HG03565 (cell line): ENCODE results near the gene TTYH3.
"Not testable (repeated sequence)": the region's sequence is repeated elsewhere in the genome, so short reads cannot be mapped to it uniquely, and the experiment has no call there.

Source experiments
- ATAC-seq: cut with Tn5 transposase; IDR thresholded peaks from one replicate; pipeline ENCODE4 v1.9.1; 2021; ENCODE audit warnings: mild to moderate bottlenecking, moderate library complexity; ENCODE audit not compliant: unreplicated experiment

The TTYH3 gene

DNA sequence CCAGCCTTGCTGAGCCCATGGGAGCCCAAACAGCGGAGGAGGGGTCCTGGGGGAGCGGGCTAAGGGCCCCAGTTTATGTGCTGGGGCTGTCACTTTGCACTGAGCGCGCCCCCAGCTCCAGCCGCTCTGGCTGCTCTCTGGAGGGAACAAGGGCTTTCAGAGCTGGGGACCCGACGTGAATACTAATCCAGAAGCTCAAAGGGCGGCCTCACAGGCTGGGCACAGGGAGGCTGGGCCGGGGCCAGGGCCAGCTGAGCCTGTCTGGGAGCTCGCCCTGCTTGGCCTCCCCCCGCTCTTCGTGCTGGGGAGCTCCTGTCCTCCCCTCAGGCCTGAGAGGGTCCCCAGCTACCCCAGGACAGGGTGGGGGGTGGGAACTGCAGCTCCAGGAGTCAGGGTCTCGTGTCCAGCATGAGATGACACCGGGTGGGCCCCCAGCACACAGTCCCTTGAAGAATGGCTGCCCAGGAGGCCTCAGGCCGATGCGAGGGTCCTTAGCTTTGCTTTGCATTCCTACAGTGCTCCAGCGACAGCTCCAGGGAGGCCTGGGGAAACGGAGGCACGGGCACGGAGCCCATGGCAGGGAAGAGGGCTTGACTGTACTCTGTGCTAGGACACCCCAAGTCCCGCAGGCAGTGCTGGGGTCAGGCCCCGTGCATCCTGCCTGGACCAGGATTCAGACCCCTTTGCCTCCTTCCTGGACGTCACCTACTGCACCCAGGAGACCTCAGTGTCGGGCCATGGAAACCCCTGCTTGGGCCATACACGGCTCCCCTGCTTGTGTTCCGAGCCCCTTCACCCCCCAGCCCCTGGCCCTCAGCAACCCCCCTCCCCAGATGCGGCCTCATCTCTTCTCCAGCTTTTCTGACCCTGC, 50.4 kb downstream of the TTYH3 start:
- ATAC-seq, result no peak

- no peak for ATAC-seq
Observed at GRCh38 chr7:2684501-2684900, 52.7 kb downstream of the TTYH3 start.

DNA sequence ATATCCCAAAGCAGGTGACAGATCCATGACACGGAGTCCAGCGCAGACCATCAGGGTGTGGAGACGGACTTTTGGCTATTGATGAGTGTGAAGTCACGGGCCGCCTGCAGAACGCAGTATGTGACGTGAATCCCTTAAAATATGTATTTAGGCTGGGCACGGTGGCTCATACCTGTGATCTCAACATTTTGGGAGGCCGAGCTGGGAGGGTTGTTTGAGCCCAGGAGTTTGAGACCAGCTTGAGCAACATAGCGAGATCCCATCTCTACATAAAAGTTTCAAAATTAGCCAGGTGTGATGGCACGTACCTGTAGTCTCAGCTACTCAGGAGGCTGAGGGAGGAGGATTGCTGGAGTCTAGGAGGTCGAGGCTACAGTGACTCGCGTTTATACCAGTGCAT, 54.3 kb downstream of the TTYH3 start:
- ATAC-seq, result no peak

DNA sequence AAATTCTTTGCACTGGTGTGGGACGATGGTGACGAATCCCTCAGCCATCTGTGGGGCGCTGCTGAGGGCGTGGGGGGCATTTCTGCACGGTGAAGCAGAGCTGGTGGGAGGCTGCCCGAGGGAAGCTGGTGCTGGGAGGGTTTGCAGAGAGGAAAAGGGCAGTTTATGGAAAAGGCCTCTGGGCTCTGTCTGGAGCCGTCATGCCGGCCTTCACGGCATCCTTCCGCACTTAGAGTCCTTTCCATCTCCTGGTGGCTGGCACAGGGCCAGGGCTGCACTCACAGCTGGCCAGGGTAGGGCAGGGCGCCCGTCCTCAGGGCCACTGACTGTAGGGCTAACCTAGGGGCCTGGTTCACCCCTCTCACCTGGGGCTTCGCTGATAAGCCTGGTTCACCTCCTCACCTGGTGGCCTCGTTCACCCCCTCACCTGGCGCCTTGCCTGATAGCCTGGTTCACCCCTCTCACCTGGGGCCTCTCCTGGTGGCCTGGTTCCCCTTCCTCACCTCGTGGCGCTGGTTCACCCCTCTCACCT, 55.6 kb downstream of the TTYH3 start:
- no peak for ATAC-seq

GRCh38 chr7:2687881-2688318, 56.1 kb downstream of the TTYH3 start, which contains the start of gene AMZ1:
Gene AMZ1 (plus strand): TSS chr7:2688202. CDS start chr7:2700452, 12,250 bp downstream.
- no peak for ATAC-seq

DNA sequence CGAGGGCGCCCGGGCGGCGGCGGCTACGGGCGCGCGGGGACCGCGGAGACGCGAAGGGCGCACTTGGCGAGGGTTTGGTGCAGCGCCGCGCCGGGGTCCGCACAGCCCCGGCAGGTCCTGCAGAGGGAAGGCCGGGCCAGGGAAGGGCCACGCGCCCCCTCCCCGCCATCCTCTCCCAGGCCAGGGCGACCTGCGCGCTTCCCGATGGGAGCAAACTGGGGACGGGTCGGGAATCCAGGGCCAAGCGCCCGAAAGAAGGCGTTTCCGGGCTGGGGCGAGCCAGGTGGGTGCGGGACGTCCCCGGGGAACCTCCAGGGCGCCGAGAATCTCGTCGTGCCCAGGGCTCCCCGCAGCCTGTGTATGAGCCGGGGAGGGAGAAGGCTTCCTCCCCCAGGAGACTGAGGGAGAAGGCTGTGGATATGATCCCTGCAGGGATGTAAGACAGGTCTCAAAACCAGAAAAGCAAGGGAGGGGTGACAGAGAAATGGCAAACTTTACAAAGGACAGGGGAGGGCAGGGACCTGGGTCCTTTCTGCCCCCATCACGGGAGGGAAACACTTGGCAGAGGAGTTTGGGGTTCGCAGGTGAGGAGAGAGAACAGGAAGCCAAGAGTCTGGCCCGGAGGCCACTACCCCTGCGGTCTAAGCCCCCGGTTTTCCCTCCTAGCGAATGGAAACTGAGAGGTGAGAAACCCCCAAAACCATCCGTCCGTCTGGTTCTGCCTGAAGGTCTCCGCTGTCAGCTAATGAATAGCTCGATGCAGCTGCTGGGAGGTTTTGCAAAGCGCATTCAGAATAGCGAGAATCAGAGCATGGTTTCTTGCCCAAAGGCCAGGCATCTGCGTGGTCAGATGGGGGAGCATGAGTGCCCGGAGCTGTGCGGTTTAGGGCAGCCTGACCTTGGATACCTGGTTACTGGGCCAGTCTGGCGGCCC, 56.9 kb downstream of the TTYH3 start:
- ATAC-seq, result peak; percentile 69

DNA sequence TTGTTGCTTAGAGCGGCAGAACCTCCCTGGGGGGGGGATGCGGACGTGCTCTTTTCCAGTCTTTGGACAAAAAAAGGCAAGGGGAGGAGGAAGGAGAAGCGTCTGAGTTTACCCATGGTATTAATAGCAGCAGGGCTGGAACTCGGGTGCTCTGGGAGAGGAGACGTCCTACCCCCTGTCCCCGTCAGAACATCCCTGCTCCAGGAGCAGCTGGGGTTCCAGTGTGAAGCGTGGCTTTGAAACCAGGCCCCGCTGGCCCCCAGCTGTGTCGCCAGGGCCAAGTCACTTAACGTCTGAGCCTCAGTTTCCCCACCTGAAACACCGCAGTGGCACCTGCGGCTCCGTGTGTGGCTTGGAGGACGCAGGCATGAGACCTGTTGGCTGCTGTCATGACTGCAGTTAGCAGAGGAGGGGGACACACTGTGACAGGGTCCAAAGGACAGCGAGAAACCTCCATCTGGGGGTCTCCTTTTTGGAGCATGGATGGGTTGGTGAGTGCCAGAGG, 57.6 kb downstream of the TTYH3 start:
- no peak for ATAC-seq

DNA sequence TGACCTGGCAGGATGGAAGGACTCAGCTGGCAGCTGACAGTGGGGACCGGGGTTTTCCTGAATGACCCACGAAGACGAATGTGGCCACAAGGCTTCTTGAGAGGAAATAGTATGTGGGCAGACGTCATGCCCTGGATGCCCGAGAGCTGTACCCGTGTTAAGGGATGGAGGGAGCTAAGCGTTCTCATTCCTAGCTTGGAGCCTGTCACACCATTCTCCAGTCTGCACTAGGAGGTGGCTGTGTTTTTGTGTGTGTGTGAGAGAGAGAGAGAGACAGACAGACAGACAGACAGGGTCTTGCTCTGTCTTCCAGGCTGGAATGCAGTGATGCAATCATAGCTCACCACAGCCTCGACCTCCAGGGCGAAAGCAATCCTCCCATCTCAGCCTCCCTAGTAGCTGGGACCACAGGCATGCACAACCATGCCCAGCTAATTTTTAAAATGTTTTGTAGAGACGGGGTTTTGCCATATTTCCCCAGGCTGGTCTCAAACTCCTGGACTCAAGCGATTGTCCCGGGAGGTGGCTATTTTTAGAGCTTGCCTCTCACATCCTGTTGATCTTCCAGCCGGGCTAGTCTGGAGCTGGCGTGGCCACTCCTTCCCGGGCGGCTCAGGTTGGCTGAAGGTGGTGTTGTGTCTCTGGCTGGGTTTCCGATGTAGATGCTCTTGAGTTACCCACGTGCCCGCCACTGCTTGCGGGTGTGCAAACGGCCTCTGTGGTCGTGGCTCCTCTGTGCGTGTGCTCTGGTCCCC, 58.3 kb downstream of the TTYH3 start:
- no peak for ATAC-seq

- ATAC-seq, result no peak
Observed at GRCh38 chr7:2691011-2691707, 59.4 kb downstream of the TTYH3 start.

DNA sequence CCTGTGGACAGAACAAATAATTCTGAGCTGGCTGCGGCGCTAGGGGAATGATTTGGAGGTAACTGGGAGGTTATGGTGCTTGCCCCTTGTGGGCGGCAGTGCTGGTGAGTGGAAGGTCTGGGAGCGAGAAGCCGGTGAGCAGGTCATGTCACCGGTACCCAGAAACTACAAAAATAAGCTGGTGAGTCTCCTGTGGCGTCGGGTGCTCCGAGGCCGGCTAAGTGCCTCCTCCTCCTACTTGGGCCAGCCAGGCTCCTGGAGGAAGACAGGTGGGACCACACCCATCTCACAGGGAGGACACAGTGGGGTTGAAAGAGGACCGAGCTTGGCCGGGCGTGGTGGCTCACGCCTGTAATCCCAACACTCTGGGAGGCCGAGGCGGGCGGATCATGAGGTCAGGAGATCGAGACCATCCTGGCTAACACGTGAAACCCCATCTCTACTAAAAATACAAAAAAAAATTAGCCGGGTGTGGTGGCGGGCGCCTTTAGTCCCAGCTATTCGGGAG, 60.2 kb downstream of the TTYH3 start:
- not testable (repeated sequence) for ATAC-seq

- no peak for ATAC-seq
Observed at GRCh38 chr7:2692543-2692942, 60.8 kb downstream of the TTYH3 start.

- not testable (repeated sequence) for ATAC-seq
Observed at GRCh38 chr7:2693420-2694121, 61.8 kb downstream of the TTYH3 start.

DNA sequence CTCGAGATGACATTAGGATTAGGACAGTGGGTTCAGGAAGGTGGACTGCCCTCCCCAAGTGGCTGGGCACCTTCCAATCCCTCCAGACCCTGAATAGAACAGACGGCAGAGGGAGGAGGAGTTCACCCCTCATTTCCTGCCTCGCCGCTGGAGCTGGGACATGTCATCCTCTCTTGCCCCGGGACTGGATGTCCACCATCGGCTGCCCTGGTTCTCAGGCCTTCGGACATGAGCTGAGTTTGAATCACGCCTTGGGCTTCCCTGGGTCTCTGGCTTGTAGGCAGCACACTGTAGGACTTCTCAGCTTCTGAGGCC, 62.3 kb downstream of the TTYH3 start:
- not testable (repeated sequence) for ATAC-seq

DNA sequence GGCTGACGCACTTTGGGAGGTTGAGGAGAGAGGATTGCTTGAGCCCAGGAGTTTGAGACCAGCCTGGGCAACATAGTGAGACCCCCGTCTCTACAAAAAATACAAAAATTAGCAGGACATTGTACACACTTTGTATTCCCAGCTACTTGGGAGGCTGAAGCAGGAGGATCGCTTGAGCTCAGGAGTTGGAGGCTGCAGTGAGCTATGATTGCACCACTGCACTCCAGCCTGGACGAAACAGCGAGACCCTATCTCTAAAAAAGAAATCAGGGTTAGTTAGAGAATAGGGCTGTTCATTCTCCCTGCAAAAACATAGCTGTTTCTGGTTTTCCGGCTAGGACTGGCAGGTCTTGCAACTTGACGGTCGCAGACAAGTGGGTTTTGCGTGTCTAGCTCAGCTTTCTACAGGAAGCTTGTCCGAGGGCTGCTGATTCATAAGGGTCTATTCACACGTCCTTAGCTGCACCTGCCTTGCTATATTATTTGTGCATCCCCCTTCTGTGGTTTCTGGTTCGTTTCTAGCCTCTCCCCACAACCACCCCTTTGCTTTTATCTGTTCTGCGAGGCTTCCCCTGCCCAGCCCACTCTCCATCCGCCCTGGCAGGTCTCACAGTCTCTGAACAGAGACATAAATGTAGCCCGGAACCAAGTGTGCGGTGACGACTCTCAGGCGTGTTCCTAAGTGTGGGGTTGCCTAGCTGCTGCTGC, 66.9 kb downstream of the TTYH3 start:
- ATAC-seq, result peak; percentile 84

DNA sequence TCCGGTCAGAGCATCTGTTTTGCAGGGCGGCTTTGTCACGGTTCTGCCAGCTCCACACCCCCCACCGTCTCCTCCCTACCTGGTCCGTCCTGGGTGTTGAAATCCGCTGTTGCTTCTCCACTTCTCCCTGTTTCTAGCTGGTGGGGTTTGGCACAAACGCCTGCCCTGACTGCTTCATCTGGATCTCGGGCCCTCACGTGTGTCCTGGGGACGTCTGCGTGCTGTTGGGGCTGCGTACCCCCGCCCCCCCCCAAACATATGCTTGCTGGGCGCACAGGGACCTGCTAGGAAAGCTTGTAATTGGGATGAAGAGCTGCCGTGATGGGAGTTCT, 67.5 kb downstream of the TTYH3 start:
- no peak for ATAC-seq

DNA sequence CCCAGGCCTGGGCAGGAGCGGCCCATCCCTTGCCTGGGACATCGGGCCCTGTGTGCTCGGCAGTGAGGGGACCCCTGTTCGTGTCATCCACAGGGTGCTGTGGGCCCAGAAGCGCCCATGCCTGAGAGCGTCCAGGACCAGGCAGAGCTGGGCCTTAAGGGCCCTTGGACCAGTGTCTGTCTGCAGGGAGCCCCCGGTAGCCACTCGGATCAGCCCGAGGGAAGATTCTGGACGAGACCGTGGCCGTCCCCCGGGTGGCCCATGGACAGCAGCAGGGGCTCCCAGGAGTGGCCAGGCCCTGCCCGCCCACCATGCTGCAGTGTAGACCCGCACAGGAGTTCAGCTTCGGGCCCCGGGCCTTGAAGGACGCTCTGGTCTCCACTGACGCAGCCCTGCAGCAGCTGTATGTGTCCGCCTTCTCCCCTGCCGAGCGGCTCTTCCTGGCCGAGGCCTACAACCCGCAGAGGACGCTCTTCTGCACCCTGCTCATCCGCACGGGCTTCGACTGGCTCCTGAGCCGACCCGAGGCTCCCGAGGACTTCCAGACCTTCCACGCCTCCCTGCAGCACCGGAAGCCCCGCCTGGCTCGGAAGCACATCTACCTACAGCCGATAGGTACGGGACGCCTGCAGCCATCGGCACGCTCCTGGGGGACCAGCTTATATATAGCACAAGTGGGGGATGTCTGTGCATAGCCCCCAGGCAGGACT, 68.5 kb downstream of the TTYH3 start:
- no peak for ATAC-seq

- no peak for ATAC-seq
Observed at GRCh38 chr7:2701424-2701823, 69.6 kb downstream of the TTYH3 start.
